AG09319 (cell line): ENCODE data around the gene GALNT14.
A peak's percentile ranks its signal among the peaks of the same experiment; 100 is the strongest.

Source experiments
- DNase-seq: peaks from one replicate; pipeline ENCODE4 v3.0.0-alpha.2; 2010; ENCODE audit warnings: low read depth; ENCODE audit errors: extremely low read depth
- CTCF ChIP-seq: IDR thresholded peaks from 2 replicates; pipeline ENCODE4 v1.5.1; 2011; ENCODE audit warnings: low read depth, mild to moderate bottlenecking, inconsistent platforms, low read length, moderate library complexity

The GALNT14 gene

GRCh38 chr2:30958918-30959265 is 179.3 kb downstream of the GALNT14 start:
- TF ChIP-seq CTCF, result no peak
- DNase-seq, result no peak

- no peak for TF ChIP-seq CTCF
- DNase-seq, result no peak
Observed at GRCh38 chr2:30958193-30958917, 179.9 kb downstream of the GALNT14 start.

GRCh38 chr2:30957591-30957990 is 180.6 kb downstream of the GALNT14 start:
- TF ChIP-seq CTCF, result no peak
- DNase-seq, result no peak

- DNase-seq, result no peak
- no peak for TF ChIP-seq CTCF
Observed at GRCh38 chr2:30956995-30957394, 181.2 kb downstream of the GALNT14 start.

- no peak for TF ChIP-seq CTCF
Observed at GRCh38 chr2:30955516-30956132, 182.6 kb downstream of the GALNT14 start.

GRCh38 chr2:30950339-30950738 is 187.9 kb downstream of the GALNT14 start:
- DNase-seq, result no peak
- no peak for TF ChIP-seq CTCF

More at GRCh38 chr2:30955516-30956132, 182.6 kb downstream of the GALNT14 start:
- DNase-seq, result no peak

GRCh38 chr2:30949435-30949834 is 188.8 kb downstream of the GALNT14 start:
- TF ChIP-seq CTCF, result no peak

More at GRCh38 chr2:30949435-30949834, 188.8 kb downstream of the GALNT14 start:
- peak; percentile 11 for DNase-seq
